Measurements from ENCODE around the gene FBXW10.
"Not testable (repeated sequence)": the region's sequence is repeated elsewhere in the genome, so short reads cannot be mapped to it uniquely, and the experiment has no call there.

DNA sequence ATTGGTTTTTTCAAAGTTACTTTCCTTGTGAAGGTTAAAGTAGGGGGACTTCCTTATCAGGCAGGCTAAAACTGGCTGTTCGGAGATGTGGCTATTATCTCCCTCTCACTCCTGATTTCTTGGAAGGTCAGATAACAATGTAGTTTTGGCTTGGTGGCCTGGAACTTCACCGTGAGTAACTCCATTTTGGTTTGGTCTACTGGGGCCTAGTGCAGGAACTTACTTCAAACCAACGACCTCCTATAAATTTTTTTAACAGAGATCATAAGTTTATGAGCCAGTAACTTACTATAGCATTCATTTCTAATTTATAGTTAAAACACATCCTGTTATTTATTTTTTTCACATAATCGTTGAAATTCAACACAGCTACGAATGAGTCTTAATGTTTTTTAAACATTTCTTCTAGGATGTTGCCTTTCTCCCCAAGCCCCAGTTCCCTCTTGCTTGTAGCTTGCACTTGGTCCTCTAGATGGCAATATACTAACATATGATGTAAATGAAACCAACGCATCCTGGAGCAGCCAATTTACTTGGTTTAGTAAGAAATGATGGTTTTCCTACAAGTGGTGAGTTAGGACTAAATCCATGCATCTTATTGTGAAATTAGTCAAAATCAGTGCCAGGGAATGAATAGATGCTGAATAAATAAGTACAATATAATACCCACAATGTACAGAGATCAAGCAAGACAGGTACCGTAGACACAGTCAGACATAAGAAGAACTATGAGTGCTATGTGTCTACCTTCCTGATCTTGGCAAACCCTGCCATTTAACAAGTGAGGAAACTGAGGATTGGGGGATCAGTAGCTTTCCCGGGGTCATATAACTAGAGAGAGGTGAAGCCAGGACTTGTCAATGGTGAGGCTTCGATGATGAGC is 72.9 kb downstream of the FBXW10 start:
- TF ChIP-seq, protein P1, sequence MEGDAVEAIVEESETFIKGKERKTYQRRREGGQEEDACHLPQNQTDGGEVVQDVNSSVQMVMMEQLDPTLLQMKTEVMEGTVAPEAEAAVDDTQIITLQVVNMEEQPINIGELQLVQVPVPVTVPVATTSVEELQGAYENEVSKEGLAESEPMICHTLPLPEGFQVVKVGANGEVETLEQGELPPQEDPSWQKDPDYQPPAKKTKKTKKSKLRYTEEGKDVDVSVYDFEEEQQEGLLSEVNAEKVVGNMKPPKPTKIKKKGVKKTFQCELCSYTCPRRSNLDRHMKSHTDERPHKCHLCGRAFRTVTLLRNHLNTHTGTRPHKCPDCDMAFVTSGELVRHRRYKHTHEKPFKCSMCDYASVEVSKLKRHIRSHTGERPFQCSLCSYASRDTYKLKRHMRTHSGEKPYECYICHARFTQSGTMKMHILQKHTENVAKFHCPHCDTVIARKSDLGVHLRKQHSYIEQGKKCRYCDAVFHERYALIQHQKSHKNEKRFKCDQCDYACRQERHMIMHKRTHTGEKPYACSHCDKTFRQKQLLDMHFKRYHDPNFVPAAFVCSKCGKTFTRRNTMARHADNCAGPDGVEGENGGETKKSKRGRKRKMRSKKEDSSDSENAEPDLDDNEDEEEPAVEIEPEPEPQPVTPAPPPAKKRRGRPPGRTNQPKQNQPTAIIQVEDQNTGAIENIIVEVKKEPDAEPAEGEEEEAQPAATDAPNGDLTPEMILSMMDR (IDR thresholded peaks at IDR 0.05; ENCODE audit: insufficient read depth, low read length) = not testable (repeated sequence)
- not testable (repeated sequence) for TF ChIP-seq POLR2AphosphoS5, GABPA (IDR thresholded peaks at IDR 0.05; ENCODE audit: low read depth)
- TF ChIP-seq, protein P2, sequence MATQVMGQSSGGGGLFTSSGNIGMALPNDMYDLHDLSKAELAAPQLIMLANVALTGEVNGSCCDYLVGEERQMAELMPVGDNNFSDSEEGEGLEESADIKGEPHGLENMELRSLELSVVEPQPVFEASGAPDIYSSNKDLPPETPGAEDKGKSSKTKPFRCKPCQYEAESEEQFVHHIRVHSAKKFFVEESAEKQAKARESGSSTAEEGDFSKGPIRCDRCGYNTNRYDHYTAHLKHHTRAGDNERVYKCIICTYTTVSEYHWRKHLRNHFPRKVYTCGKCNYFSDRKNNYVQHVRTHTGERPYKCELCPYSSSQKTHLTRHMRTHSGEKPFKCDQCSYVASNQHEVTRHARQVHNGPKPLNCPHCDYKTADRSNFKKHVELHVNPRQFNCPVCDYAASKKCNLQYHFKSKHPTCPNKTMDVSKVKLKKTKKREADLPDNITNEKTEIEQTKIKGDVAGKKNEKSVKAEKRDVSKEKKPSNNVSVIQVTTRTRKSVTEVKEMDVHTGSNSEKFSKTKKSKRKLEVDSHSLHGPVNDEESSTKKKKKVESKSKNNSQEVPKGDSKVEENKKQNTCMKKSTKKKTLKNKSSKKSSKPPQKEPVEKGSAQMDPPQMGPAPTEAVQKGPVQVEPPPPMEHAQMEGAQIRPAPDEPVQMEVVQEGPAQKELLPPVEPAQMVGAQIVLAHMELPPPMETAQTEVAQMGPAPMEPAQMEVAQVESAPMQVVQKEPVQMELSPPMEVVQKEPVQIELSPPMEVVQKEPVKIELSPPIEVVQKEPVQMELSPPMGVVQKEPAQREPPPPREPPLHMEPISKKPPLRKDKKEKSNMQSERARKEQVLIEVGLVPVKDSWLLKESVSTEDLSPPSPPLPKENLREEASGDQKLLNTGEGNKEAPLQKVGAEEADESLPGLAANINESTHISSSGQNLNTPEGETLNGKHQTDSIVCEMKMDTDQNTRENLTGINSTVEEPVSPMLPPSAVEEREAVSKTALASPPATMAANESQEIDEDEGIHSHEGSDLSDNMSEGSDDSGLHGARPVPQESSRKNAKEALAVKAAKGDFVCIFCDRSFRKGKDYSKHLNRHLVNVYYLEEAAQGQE (IDR thresholded peaks at IDR 0.05; ENCODE audit: insufficient replicate concordance, low read depth) = not testable (repeated sequence)

All from HL-60 (cell line).